KMS-11 (cell line): ENCODE data around the gene ARHGAP9.

Experiments
- H2AFZ ChIP-seq: fragments of 200-600 bp; sonication (generic); 2 replicates; pipeline ENCODE4 v1.6.1; 2016; ENCODE audit warnings: antibody characterized with exemption, mixed run types, low read depth
- H3K27ac ChIP-seq: fragments of 200-600 bp; sonication (generic); 2 replicates; pipeline ENCODE4 v1.6.1; 2016; ENCODE audit warnings: mild to moderate bottlenecking, mixed run types
- H3K27me3 ChIP-seq: fragments of 200-600 bp; sonication (generic); 2 replicates; pipeline ENCODE4 v1.6.1; 2017; ENCODE audit warnings: mild to moderate bottlenecking, low read depth, mixed run types, moderate library complexity; ENCODE audit not compliant: insufficient read depth
- H3K36me3 ChIP-seq: fragments of 200-600 bp; sonication (generic); 2 replicates; pipeline ENCODE4 v1.6.1; 2017; ENCODE audit warnings: mild to moderate bottlenecking, mixed run types; ENCODE audit not compliant: insufficient read depth
- H3K4me1 ChIP-seq: fragments of 200-600 bp; sonication (generic); 2 replicates; pipeline ENCODE4 v1.6.1; 2016; ENCODE audit warnings: mild to moderate bottlenecking, low read depth, mixed run types; ENCODE audit not compliant: poor library complexity, severe bottlenecking
- H3K4me2 ChIP-seq: fragments of 200-600 bp; sonication (generic); 2 replicates; pipeline ENCODE4 v1.7.0; 2016; ENCODE audit warnings: mild to moderate bottlenecking, mixed run types
- H3K4me3 ChIP-seq: fragments of 200-600 bp; sonication (generic); IDR thresholded peaks from 2 replicates; pipeline ENCODE4 v1.6.1; 2017; ENCODE audit warnings: low read depth, low read length, mixed read lengths; ENCODE audit not compliant: insufficient read depth
- H3K79me2 ChIP-seq: fragments of 200-600 bp; sonication (generic); 2 replicates; pipeline ENCODE4 v1.6.1; 2016; ENCODE audit warnings: low read depth, mixed run types; ENCODE audit not compliant: insufficient read depth
- H3K9ac ChIP-seq: fragments of 200-600 bp; sonication (generic); 2 replicates; pipeline ENCODE4 v1.6.1; 2016; ENCODE audit warnings: mild to moderate bottlenecking, mixed run types
- H4K20me1 ChIP-seq: fragments of 200-600 bp; sonication (generic); 2 replicates; pipeline ENCODE4 v1.6.1; 2016; ENCODE audit warnings: mild to moderate bottlenecking, mixed run types; ENCODE audit not compliant: insufficient read depth
- TF ChIP-seq, protein P1 (sequence below): fragments of 200-600 bp; sonication (generic); conservative IDR thresholded peaks from 2 replicates; pipeline ENCODE4 v1.6.1; 2017; ENCODE audit warnings: low read depth, mild to moderate bottlenecking, antibody characterized with exemption, low read length, moderate library complexity, mixed read lengths

The ARHGAP9 gene

GRCh38 chr12:57479376-57480115 lies at the start of gene ARHGAP9:
Gene ARHGAP9 (minus strand): TSS chr12:57479866. CDS start chr12:57479406, 460 bp downstream.
- no peaks in the 10 kb centered on the region for H3K79me2 ChIP-seq
- H3K36me3 ChIP-seq = no peaks in the 10 kb centered on the region
- H4K20me1 ChIP-seq = no peaks in the 10 kb centered on the region
- peaks cover 26% of the 10 kb centered on the region for H3K27me3 ChIP-seq
- H3K4me1 ChIP-seq = peaks cover 9% of the 10 kb centered on the region
- H3K9ac ChIP-seq = no peak within 1 kb of the TSS
- no peak within 1 kb of the TSS for H2AFZ ChIP-seq
- H3K27ac ChIP-seq = no peak within 1 kb of the TSS
- H3K4me3 ChIP-seq = no peak within 1 kb of the TSS
- no peak within 1 kb of the TSS for H3K4me2 ChIP-seq
- TF ChIP-seq, protein P1, sequence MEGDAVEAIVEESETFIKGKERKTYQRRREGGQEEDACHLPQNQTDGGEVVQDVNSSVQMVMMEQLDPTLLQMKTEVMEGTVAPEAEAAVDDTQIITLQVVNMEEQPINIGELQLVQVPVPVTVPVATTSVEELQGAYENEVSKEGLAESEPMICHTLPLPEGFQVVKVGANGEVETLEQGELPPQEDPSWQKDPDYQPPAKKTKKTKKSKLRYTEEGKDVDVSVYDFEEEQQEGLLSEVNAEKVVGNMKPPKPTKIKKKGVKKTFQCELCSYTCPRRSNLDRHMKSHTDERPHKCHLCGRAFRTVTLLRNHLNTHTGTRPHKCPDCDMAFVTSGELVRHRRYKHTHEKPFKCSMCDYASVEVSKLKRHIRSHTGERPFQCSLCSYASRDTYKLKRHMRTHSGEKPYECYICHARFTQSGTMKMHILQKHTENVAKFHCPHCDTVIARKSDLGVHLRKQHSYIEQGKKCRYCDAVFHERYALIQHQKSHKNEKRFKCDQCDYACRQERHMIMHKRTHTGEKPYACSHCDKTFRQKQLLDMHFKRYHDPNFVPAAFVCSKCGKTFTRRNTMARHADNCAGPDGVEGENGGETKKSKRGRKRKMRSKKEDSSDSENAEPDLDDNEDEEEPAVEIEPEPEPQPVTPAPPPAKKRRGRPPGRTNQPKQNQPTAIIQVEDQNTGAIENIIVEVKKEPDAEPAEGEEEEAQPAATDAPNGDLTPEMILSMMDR = no peak

GRCh38 chr12:57528831-57529555 lies 49.3 kb upstream of the ARHGAP9 start:
- Histone ChIP-seq H3K4me2 (no peak overlapping the region), H3K36me3 (peaks cover 7% of the 10 kb centered on the region; the same call in 1 of the 2 replicates)

DNA sequence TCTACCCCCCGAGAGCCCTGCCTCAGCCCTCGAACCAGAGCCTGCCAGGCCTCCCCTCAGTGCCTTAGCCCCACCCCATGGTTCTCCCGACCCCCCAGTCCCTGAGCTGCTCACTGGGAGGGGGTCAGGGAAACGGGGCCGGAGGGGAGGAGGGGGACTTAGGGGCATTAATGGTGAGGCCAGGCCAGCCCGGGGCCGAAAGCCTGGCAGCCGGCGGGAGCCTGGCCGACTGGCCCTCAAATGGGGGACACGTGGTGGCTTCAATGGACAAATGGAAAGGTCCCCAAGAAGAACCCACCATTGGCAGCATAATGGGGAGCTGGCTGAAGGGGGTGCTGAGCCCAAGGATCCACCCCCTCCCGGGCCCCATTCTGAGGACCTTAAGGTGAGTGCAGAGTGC lies 48.5 kb upstream of the ARHGAP9 start:
- TF ChIP-seq, protein P1 = no peak
- peaks cover 4% of the 10 kb centered on the region; the same call in 1 of the 2 replicates for H3K36me3 ChIP-seq
- H3K9ac ChIP-seq = no peak overlapping the region
- H3K4me2 ChIP-seq = no peak overlapping the region
- no peak overlapping the region for H3K27ac ChIP-seq
- peaks cover 18% of the 10 kb centered on the region for H3K79me2 ChIP-seq
- no peak overlapping the region for H3K4me3 ChIP-seq
- H4K20me1 ChIP-seq = no peaks in the 10 kb centered on the region; the same call in 1 of the 2 replicates
- peaks cover 22% of the 10 kb centered on the region for H3K4me1 ChIP-seq
- H2AFZ ChIP-seq = no peak overlapping the region
- no peaks in the 10 kb centered on the region for H3K27me3 ChIP-seq

More at GRCh38 chr12:57528831-57529555, 49.3 kb upstream of the ARHGAP9 start:
- H3K4me3 ChIP-seq = no peak overlapping the region
- TF ChIP-seq, protein P1 = no peak
- H3K79me2 ChIP-seq = peaks cover 10% of the 10 kb centered on the region
- no peaks in the 10 kb centered on the region; the same call in 1 of the 2 replicates for H4K20me1 ChIP-seq
- no peak overlapping the region for H3K27ac ChIP-seq
- H2AFZ ChIP-seq = no peak overlapping the region
- peaks cover 16% of the 10 kb centered on the region for H3K4me1 ChIP-seq
- H3K27me3 ChIP-seq = no peaks in the 10 kb centered on the region
- no peak overlapping the region for H3K9ac ChIP-seq

DNA sequence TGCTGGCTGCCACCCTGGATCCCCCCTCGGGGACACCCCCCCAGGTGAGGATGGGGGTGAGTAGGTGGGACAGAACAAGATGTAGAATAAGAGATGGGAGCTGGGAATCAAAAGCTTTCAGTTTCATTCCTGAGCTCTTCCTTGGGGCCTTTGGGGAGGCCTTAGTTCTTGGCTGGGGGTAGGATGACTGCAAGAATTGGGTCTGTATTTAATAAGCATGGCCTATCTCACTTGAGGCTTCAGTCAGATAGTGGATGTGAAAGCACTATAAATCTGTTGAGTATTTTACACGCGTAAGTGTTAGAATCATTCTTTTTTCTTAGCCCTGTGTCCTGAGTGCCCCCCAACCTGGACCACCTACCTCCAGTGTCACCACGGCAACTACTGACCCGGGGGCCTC lies 47.5 kb upstream of the ARHGAP9 start:
- H3K4me1 ChIP-seq = peaks cover 24% of the 10 kb centered on the region
- H3K79me2 ChIP-seq = peaks cover 19% of the 10 kb centered on the region
- H3K27me3 ChIP-seq = no peaks in the 10 kb centered on the region
- no peaks in the 10 kb centered on the region; the same call in 1 of the 2 replicates for H4K20me1 ChIP-seq
- no peak overlapping the region for H3K4me2 ChIP-seq
- TF ChIP-seq, protein P1 = no peak
- no peak overlapping the region for H3K9ac ChIP-seq
- H3K4me3 ChIP-seq = no peak overlapping the region
- no peak overlapping the region for H2AFZ ChIP-seq
- H3K27ac ChIP-seq = no peak overlapping the region
- peaks cover 4% of the 10 kb centered on the region; the same call in 1 of the 2 replicates for H3K36me3 ChIP-seq
